Left hindlimb (tissue), 1 donor: ENCODE measurements around the gene MCC.

ENCODE experiments used
- DNase-seq: peaks from one replicate; pipeline ENCODE4 v3.0.0-alpha.2; 2018

Gene MCC

GRCh38 chr5:113062869-113063508 lies 425.3 kb downstream of the MCC start:
- no peak for DNase-seq

- DNase-seq: no peak
Measured at GRCh38 chr5:113061846-113062780, 426.1 kb downstream of the MCC start.

DNA sequence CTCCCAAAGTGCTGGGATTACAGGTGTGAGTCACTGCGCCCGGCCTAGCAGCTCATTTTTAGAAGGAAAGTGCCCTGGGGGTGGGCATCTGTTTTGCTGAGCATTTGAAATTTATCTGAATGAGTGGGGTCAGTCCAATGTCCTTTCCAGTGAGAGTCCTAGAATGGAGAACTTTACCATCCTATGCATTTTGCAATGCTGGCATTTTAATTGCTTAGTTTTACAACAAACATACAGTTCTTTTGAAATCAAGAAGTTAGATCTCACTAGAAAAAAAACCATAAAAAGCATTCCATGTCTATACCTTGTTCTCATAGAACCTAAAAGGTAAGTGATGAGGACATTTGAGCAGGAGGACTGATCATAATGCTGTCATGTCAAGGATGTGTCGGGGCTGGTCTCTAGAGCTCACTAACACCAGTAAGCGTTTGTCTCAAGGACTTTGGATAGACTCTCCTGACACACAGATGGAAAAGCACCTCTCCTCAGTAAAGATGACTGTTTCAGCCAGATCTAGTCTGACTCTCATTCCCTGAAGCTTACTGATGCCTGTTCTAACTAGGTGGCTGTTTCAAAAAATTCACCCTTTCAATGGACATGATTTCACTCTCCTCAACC lies 427.7 kb downstream of the MCC start:
- no peak for DNase-seq

GRCh38 chr5:113059232-113060040 lies 428.8 kb downstream of the MCC start:
- DNase-seq: peak; percentile 71

GRCh38 chr5:113058706-113059226 lies 429.5 kb downstream of the MCC start:
- no peak for DNase-seq

- no peak for DNase-seq
Measured at GRCh38 chr5:113058269-113058668, 430.0 kb downstream of the MCC start.

DNA sequence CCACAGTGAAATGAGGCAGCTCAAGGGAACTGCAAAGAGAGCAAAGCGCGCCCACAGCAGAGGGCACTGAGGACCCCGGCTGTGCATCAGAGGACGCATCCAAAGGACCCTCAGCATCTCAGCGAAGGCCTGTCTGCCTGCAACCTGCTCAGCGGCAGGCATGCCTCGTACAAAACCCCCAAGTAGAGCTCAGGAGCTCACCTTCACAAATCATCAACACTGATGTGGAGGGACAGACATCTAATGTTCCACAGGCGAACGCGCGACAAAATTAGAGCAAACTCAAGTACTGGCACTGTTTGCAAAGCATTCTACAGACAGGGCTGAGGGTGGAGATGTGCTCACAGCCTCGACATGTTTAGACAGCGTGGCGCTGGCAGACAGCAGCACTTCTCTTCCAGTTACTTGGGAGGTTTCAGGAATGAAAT lies 430.7 kb downstream of the MCC start:
- no peak for DNase-seq

GRCh38 chr5:113056988-113057387 lies 431.3 kb downstream of the MCC start:
- no peak for DNase-seq

GRCh38 chr5:113054899-113055298 lies 433.4 kb downstream of the MCC start:
- DNase-seq: no peak

GRCh38 chr5:113053511-113053995 lies 434.7 kb downstream of the MCC start:
- DNase-seq: no peak

DNA sequence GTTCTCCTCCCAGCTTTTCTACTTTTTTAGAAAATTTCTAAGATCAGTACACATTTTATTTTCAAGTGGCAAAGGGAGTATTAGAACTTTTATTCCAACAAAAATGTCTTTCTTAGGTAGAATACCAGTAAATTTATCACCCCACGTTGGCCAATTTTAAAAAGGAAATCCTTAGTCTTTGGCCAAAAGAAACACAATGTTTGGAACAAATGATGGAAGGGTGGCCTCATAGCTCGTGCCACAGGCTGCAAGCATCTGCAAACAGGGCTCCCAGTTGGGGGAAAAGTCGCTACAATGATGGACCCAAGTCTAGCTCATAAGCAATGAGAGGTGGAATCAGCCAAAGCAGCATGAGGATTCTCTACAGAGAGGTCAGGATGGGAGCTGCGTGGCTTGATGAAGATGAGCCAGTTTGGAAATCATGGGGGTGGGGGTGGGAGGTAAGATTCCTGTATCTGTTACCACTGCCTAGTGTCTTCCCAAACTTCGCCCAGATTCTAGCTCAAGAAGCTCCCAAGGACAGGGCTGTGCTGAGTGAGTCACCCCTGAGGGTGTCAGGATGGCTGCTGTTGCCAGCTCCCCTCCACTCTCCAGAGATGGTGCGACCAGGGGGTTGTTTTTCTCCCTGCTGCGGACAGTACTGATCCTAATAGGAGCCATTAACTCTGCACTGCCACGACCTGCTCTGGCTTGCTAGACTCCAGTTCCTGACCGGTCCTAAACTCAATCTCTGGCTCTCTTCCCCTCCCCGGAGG lies 436.0 kb downstream of the MCC start:
- no peak for DNase-seq

DNA sequence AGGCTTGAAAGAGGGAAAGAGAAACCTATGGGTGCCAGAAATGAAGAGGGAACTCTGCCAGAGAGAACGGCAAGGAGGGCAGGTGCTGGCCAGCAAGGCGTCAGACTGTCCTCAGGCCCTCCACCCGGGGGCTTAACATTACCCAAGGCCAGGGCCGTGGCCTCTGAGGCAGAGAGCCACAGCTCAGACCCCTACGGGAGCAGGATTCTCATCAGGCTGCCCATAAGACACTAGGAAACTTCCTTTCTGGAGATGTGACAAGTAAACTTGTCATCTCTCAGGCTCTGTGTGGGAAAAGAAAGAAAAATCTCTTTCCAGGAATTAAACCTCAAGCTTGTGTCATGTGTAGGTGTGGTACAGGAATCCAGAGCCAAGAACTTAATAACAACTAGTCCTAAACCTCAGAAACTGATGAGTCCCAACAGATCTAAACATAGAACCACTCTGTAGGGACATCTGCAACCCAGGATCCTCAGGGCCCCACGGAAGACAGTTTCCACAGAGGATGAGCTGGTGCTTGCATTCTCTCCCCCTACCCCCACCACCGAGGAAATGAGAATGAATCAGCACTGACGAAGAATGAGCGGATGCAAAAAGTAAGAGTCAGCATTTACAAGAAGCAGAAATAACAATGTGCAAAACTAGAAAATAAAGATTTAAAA lies 437.4 kb downstream of the MCC start:
- peak; percentile 74 for DNase-seq

DNA sequence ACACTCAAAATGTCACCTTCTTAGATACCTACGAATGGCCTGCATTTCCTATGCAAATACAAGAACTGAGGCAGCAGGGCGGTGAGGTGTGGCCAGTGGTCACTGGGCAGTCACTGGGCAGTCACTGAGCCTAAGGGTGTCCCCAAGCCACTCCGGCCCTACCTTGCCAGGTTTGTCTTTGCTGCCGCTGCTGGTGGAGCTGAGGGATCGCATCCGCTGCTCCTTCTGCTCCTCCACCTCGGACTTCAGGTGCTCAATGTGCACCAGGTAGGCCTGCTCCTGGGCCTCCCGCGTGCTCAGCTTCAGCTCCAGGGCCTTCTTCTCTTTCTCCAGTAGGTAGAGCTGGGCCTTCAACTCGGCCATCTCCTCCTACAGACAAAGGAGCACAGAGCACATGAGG lies 439.3 kb downstream of the MCC start:
- DNase-seq: no peak

GRCh38 chr5:113047733-113048652 lies 440.3 kb downstream of the MCC start:
- DNase-seq: no peak

DNA sequence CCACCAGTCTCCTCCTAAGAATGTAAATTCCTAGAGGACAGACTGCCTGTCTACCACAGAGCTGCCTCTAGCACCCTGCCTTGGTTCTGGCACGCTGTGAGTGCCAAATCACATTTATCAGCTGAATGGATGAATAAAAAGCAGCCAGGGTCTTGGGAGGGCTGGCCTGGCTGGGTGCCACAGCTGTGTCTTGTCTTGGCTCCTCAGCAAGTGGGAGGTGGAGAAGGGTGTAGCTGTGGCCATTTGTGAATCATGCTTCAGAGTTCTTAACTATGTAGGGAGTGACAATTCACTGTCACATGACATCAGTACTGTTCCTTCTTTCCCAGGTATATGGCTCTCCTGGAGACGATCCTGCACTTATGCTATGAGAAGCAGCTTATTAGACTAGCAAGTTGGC lies 441.0 kb downstream of the MCC start:
- no peak for DNase-seq

GRCh38 chr5:113044776-113045465 lies 443.3 kb downstream of the MCC start:
- no peak for DNase-seq

- no peak for DNase-seq
Measured at GRCh38 chr5:113043491-113043931, 444.7 kb downstream of the MCC start.

DNA sequence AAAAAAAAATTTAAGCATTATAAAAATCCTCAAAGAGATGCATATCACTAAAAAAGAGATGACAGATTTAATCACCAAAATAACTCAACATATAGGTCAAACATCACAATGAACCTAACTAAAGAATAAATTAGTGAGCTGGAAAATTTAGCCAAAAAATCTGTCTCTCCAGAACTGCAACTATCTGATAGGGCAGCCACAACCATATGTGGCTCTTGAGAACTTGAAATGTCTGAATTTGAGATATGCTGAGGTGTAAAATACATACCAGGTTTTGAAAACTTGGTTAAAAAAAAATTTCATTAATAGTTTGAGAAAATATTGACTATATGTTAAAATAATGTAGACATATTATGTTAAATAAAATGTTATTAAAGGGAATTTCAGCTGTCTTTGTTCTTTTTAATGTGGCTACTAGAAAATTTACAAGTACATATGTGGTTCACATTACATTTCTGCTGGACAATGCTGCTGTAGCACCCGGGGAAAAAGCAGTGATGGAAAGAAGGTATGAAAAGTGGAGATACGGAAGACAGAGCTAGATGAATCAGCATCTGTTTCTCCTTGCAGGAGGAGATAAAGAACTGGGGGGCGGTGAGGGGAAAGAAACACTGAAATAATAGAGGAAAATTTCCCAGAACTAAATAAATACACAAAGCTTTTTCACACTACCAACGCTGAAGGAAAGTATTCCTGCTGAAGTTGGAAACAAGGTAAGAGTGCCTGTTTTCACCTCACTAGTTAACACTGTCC lies 445.6 kb downstream of the MCC start:
- DNase-seq: no peak
